Daoy (cell line): Measurements from ENCODE around the gene F2R. TPM values are rescaled to one million over a fixed set of nuclear protein-coding genes. Genes with fewer than 3 reads are reported as not detected.
A peak's percentile ranks its signal among the peaks of the same experiment; 100 is the strongest.
"Not testable (repeated sequence)": the region's sequence is repeated elsewhere in the genome, so short reads cannot be mapped to it uniquely, and the experiment has no call there.

Experiments used
- DNase-seq: peaks from one replicate; pipeline ENCODE4 v3.0.0-alpha.2; 2015; ENCODE audit warnings: low read depth
- total RNA-seq: library from RNA; depleted of rRNA; stranded (reverse); fragments of >200 nt; shearing (Covaris generic); gene quantifications from 2 replicates; pipeline ENCODE4 v1.2.3, GENCODE V29; 2014; rRNA removed

F2R gene
- total RNA-seq, 1 experiment from 2014 or later, result 27.1 TPM

DNA sequence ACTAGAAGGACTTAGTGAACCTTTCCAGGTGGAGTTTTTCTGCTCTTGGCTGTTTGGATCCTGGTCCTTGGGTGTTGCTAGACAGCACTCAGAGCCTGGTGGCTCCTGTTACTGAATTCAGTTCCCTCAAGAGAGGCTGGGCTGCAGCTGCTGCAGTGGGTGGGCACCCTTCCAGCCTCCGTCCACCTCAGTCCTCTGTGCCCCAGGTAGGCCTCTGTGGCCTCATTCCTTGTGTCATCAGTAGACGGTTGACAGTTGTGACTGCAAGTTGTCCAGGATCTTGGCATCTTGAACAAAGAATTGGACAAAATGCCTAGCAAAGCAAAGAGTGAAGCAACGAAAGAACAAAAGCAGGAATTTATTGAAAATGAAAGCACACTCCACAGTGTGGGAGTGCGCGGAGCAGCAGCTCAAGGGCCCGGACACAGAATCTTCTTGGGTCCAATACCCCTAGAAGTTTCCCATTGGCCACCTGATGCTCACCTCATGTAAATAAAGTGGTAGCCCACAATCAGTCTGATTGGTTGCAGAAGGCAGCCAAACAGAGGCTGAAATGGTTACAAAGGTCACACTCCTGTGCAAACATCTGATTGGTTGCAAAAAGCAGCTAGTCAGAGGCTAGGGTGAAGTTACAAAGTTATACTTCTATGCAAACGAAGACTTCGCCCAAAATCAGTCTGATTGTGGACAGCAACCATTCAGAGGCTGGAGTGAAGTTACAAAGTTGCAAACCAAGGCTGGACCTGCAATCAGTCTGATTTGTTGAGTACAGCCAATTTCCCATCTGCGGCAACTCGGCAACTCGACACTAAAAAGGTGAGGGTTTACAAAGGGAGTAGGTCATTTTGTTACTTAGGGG, 40.1 kb downstream of the F2R start:
- no peak for DNase-seq

DNA sequence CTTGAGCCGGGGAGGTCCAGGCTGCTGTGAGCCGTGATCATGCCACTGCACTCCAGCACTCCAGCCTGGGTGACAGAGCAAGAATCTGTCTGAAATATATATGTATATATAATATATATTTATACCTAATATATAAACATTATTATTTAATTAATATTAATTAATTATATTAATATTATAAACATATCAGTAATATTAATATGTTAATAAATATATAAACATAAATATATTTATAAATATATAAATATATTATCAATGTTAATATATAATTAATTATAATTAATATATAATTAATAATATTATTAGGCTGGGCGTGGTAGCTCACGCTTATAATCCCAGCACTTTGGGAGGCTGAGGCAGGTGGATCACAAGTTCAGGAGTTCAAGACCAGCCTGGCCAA, 41.1 kb downstream of the F2R start:
- DNase-seq, result no peak

DNA sequence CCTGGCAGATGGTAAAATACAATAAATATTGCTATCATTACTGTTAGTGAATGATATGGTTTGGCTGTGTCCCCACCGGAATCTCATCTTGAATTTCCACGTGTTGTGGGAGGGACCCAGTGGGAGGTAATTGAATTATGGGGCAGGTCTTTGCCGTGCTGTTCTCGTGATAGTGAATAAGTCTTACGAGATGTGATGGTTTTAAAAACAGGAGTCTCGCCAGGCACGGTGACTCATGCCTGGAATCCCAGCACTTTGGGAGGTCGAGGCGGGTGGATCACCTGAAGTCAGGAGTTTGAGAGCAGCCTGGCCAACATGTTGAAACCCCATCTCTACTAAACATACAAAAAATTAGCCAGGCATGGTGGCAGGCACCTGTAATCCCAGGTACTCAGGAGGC, 45.2 kb downstream of the F2R start:
- peak; percentile 56 for DNase-seq

- DNase-seq, result no peak
Measured at GRCh38 chr5:76762484-76762883, 46.6 kb downstream of the F2R start.

DNA sequence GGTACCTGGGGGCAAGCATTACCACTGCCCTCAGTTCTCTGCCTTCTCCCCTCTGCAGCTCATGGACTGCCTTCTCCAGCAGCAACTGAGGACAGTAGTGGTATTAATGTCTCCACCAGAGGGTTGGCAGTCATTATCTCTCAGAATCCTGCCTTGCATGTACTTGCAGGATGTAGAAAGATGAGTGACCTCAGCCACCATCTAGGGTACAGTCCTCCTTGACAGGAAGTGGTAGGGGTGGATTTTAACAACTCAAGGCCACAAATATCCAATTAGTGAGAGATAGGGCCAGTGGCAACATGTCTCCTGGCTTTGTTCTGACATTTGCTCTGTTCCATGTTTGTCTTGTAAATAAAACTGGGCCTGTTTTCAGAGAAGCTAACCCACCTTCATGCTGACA, 47.2 kb downstream of the F2R start:
- DNase-seq, result no peak

GRCh38 chr5:76764374-76764773, 48.4 kb downstream of the F2R start:
- no peak for DNase-seq

GRCh38 chr5:76765249-76765648, 49.3 kb downstream of the F2R start:
- DNase-seq, result no peak

- no peak for DNase-seq
Measured at GRCh38 chr5:76766746-76767145, 50.8 kb downstream of the F2R start.

GRCh38 chr5:76771041-76771440, 55.1 kb downstream of the F2R start:
- DNase-seq, result not testable (repeated sequence)

DNA sequence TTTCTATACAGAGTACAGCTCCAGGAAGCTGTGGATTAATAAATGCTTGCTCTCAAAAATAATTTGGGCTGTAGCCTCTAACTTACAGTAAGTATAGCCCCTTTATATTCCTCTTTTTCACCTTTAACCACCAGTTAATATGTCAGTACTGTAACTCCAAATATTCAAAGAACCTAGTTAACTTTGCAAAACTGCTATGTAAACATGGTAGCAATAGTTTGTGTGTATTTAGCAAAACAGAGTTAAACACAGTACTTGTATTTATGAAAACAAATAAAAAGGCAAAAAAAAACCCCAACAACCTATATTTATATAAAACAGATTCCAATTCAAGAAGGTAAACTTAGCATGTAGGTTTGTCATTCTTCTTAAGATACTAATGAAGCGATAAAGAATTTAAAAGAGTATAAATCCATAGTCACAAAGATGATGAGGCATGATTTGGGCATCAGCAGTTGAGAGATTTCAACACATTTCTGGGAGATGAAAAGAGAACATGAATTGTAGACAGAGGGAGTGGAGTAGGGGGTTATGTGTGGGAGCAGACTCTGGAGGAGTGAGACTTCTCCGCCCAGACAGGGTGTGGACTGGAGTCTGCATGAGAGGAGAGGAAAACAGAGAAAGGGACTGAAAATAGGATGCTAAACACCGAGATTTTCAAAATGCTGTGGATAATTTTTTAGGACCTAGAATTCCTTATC, 55.9 kb downstream of the F2R start:
- no peak for DNase-seq

DNA sequence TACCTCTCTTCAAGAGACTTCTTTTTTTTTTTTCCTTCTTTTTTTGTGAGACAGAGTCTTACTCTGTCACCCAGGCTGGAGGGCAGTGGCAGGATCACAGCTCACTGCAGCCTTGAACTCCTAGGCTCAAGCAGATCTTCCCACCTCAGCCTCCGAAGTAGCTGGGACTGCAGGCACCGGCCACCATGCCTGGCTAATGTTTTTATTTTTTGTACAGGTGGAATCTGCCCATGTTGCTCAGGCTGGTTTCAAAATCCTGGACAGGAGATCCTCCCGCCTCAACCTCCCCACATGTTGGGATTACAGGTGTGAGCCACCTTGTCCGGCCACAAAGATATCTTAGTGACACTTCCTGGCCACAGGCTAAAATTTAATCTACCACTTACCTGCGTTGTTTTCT, 60.0 kb downstream of the F2R start:
- no peak for DNase-seq

DNA sequence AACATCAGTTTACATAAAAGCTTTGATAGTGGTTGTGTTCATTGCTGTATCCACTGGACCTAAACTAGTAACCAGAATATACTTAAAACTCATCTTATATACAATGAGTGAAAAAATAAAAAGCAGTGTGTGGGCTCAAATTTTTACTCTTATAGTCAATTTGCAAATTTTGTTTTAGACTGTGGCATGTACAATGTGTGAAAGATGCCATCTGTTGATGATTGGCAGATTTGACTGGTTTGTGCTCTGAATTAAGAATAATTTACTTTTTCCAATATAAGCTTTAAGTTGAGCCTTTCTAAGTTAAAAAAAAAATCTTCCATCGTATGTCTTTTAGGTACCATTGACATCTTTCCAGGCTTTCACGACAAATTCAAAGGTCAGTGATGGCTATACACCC, 60.5 kb downstream of the F2R start:
- DNase-seq, result no peak

- not testable (repeated sequence) for DNase-seq
Measured at GRCh38 chr5:76780616-76781015, 64.7 kb downstream of the F2R start.

DNA sequence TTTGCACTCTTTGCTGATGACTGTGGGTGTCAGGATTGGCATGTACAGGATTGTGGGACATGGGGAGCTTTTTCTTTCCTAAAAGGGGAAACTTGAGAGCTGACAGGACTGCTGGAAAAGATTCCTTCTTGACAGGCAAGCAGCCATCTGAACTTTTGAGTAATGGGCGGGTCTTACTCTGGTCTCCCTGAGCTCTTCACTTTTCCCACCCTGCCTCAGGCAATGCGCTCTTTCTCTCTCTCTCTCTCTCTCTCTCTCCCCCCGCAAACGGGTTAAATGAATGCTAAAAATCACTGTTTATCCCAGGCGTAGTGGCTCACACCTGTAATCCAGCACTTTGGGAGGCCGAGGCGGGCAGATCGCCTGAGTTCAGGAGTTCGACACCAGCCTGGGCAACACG, 65.8 kb downstream of the F2R start:
- no peak for DNase-seq

- no peak for DNase-seq
Measured at GRCh38 chr5:76782444-76782843, 66.5 kb downstream of the F2R start.

Other genes with a start within 250 kb of the F2R start
- gene F2RL2, start 92.7 kb upstream of the F2R start, total RNA-seq, result 0.39 and 1.5 TPM in 2 replicates
- gene F2RL1, start 102.9 kb downstream of the F2R start, total RNA-seq, result 154 and 185 TPM in 2 replicates
- gene S100Z, start 133.9 kb downstream of the F2R start, total RNA-seq, result 0.46 TPM in 1 of 2 replicates, not detected in the other
- 1.3 TPM in 1 of 2 replicates, not detected in the other for gene CRHBP, start 236.9 kb downstream of the F2R start, total RNA-seq